T-cell (primary cell): Measurements from ENCODE around the gene ABCF3. TPM values are rescaled to one million over a fixed set of nuclear protein-coding genes. Genes with fewer than 3 reads are reported as not detected.

Experiments
- ATAC-seq, 4 experiments: fragments of 200-7000 bp in 3 of 4; fragments of 150-1000 bp in 1 of 4; cut with Tn5 transposase; replicated peaks in 1 of 4; 1 replicate in 3 of 4; 2 replicates in 1 of 4; pipeline ENCODE4 v1.10.0; 2021; ENCODE audit warnings: moderate library complexity in 3 of 4, mild to moderate bottlenecking in 2 of 4, moderate number of reproducible peaks in 1 of 4
- CTCF ChIA-PET, 2 donors: fragments of 300-600 bp; sonication (Branson Sonifier 250); formaldehyde crosslinking; loops; one replicate each; lab custom pipeline; 2022; ENCODE audit warnings: antibody characterized with exemption in 2 of 2; lab: Charles Lee
- POLR2A ChIA-PET, 2 donors: fragments of 300-600 bp; sonication (Branson Sonifier 250); formaldehyde crosslinking; loops; one replicate each; lab custom pipeline; 2022; ENCODE audit warnings: antibody characterized with exemption in 2 of 2; lab: Charles Lee
- DNase-seq, 35 experiments: peaks; one replicate each; pipeline versions ENCODE4 v3.0.0 to v3.0.0-alpha.2; 2013 to 2023
- H3K27ac ChIP-seq: one replicate; pipeline ENCODE4 v1.5.1; 2013; ENCODE audit warnings: low read length
- H3K27me3 ChIP-seq, 2 experiments: replicated peaks in 1 of 2; 1 replicate in 1 of 2; 2 replicates in 1 of 2; pipeline versions ENCODE4 v1.6.1 to v1.7.0; 2013; ENCODE audit warnings: low read length in 1 of 2, mixed read lengths in 1 of 2; ENCODE audit not compliant: control insufficient read depth in 2 of 2, insufficient read depth in 2 of 2; ENCODE audit errors: extremely low read depth in 1 of 2
- H3K36me3 ChIP-seq, 2 donors: 1 replicate in 1 of 2; 2 replicates in 1 of 2; pipeline versions ENCODE4 v1.6.1 to v1.7.0; 2013; ENCODE audit warnings: low read length in 1 of 2; ENCODE audit not compliant: control insufficient read depth in 2 of 2, insufficient read depth in 1 of 2; ENCODE audit errors: extremely low read depth in 1 of 2
- H3K4me1 ChIP-seq, 2 experiments: 1 replicate in 1 of 2; 2 replicates in 1 of 2; pipeline versions ENCODE4 v1.6.1 to v1.7.0; 2013; ENCODE audit warnings: low read length in 2 of 2, mixed read lengths in 1 of 2; ENCODE audit not compliant: insufficient read depth in 2 of 2, control insufficient read depth in 1 of 2; ENCODE audit errors: extremely low read depth in 1 of 2
- H3K4me3 ChIP-seq, 2 donors: 1 replicate in 1 of 2; 2 replicates in 1 of 2; pipeline versions ENCODE4 v1.5.1 to v1.7.0; 2013; ENCODE audit warnings: mild to moderate bottlenecking in 2 of 2, low read length in 1 of 2, moderate library complexity in 1 of 2; ENCODE audit not compliant: control insufficient read depth in 1 of 2; ENCODE audit errors: extremely low read depth in 1 of 2
- H3K9me3 ChIP-seq: 2 replicates; pipeline ENCODE4 v1.7.0; 2013
- H3K27ac Mint-ChIP-seq, 2 donors: one replicate each; pipeline ENCODE4 v1.8.0; 2020 to 2021; ENCODE audit warnings: mild to moderate bottlenecking in 2 of 2, mixed read lengths in 2 of 2
- H3K27me3 Mint-ChIP-seq, 2 donors: one replicate each; pipeline ENCODE4 v1.8.0; 2021 to 2022; ENCODE audit warnings: mixed read lengths in 2 of 2
- H3K36me3 Mint-ChIP-seq: one replicate; pipeline ENCODE4 v1.8.0; 2021; ENCODE audit warnings: mixed read lengths
- H3K4me1 Mint-ChIP-seq, 3 donors: one replicate each; pipeline ENCODE4 v1.8.0; 2020 to 2022; ENCODE audit warnings: mixed read lengths in 3 of 3, mild to moderate bottlenecking in 1 of 3
- H3K4me3 Mint-ChIP-seq, 3 donors: one replicate each; pipeline ENCODE4 v1.8.0; 2020 to 2022; ENCODE audit warnings: mild to moderate bottlenecking in 3 of 3, mixed read lengths in 3 of 3, moderate library complexity in 3 of 3
- H3K9me3 Mint-ChIP-seq, 3 donors: one replicate each; pipeline ENCODE4 v1.8.0; 2020 to 2022; ENCODE audit warnings: mixed read lengths in 3 of 3
- WGBS: methylation state at CpG from one replicate; pipeline ENCODE4 v1.1.5; 2013; ENCODE audit warnings: missing lambda C conversion rate; ENCODE audit not compliant: insufficient coverage; 5-methylcytosine and 5-hydroxymethylcytosine counted together
- total RNA-seq, 35 experiments: library from RNA in 6 of 35; stranded (reverse) in 6 of 35; fragments of 120-200 nt in 1 of 35; gene quantifications; one replicate each; pipeline versions ENCODE4 v1.2.1 to v1.2.4 and lab custom pipeline; 2013 to 2026

The ABCF3 gene, protein sequence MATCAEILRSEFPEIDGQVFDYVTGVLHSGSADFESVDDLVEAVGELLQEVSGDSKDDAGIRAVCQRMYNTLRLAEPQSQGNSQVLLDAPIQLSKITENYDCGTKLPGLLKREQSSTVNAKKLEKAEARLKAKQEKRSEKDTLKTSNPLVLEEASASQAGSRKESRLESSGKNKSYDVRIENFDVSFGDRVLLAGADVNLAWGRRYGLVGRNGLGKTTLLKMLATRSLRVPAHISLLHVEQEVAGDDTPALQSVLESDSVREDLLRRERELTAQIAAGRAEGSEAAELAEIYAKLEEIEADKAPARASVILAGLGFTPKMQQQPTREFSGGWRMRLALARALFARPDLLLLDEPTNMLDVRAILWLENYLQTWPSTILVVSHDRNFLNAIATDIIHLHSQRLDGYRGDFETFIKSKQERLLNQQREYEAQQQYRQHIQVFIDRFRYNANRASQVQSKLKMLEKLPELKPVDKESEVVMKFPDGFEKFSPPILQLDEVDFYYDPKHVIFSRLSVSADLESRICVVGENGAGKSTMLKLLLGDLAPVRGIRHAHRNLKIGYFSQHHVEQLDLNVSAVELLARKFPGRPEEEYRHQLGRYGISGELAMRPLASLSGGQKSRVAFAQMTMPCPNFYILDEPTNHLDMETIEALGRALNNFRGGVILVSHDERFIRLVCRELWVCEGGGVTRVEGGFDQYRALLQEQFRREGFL
- total RNA-seq (100 to 1,000 TPM; 112 to 145 (median 125) TPM), total RNA-seq (lab: John Stamatoyannopoulos, UW) (58.4 to 106 (median 77.7) reads per million in 29 experiments)
- 48.5 TPM for total RNA-seq (2013)

DNA sequence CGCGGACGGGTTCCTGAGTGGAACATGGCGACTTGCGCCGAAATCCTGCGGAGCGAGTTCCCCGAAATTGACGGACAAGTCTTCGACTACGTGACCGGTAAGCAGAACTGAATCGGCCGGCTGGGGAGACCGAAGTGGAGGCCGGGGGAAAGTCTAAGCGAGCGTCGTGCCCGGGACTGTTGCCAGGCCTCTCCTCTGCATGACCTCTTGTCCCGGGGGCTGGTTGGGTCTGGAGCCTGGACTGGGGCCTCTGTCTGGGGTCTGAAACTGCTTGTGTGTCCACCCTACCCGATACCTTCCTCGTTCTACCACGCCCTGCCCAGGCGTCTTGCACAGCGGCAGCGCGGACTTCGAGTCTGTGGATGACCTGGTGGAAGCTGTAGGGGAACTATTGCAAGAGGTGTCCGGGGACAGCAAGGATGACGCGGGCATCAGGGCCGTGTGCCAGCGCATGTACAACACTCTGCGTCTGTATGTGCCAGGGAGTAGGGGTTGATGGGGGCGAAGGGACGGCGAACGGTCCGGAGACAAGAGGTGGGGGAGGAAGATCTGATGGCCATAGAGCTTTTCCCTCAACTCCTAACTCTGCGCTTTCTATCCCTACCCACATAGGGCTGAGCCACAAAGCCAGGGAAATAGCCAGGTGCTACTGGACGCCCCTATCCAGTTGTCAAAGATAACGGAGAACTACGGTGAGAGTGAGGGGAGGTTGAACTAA lies at the start of gene ABCF3:
TSS of gene ABCF3 (plus strand) at position 16 of the 718 bp plus-strand sequence. CDS start at position 25, 9 bp downstream.
- Histone ChIP-seq H3K4me3 (peak within 1 kb of the TSS; percentile 81 to 96), H3K9me3 (no peaks in the 10 kb centered on the region), H3K27ac (peak within 1 kb of the TSS; percentile 56), H3K4me1 (peaks cover 9 to 30% of the 10 kb centered on the region in 2 experiments), H3K27me3 (no peaks in the 10 kb centered on the region), H3K36me3 (peaks cover 22 to 67% of the 10 kb centered on the region in 2 donors)
- peak in 2 of 35 experiments; percentile 6 to 7 for DNase-seq
- Mint-ChIP-seq H3K9me3 (no peaks in the 10 kb centered on the region), H3K27me3 (no peaks in the 10 kb centered on the region), H3K27ac (peak within 1 kb of the TSS; percentile 94 to 97), H3K36me3 (peaks cover 49% of the 10 kb centered on the region), H3K4me3 (peak within 1 kb of the TSS; percentile 97 to 99 (median 97)), H3K4me1 (peaks cover 46% of the 10 kb centered on the region in 3 donors)
- 0% methylated on average over 33 of the region's 45 CpGs for WGBS
- ChIA-PET POLR2A (no interaction called here), CTCF (interaction anchor here (0.7 to 1.2 kb wide), 6 partner anchors 12 to 184 kb away, joined by 3 to 8 read pairs (median 4); partner anchors contain the start of genes AP2M1 (in 1 of the 2), EEF1AKMT4 (in 1 of the 2) and EIF2B5 (in 1 of the 2))
- ATAC-seq, result peak; percentile 11 to 26 (median 22)

DNA sequence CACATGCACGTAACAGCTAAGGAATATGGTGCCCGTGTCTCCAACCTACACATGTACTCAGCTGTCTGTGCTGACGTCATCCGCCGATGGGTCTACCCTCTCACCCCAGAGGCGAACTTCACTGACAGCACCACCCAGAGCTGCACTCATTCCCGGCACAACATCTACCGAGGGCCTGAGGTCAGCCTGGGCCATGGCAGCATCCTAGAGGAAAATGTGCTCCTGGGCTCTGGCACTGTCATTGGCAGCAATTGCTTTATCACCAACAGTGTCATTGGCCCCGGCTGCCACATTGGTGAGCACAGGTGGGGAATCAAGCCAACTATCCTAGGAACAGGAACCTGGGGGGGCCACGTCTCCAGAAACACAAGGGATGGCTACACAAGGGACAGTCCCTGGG lies 45.6 kb upstream of the ABCF3 start:
- Mint-ChIP-seq H3K9me3 (no peaks in the 10 kb centered on the region), H3K36me3 (peaks cover 26% of the 10 kb centered on the region), H3K27me3 (no peaks in the 10 kb centered on the region), H3K4me1 (peaks cover 23 to 27% (median 24%) of the 10 kb centered on the region in 3 donors), H3K27ac (no peak overlapping the region), H3K4me3 (no peak overlapping the region)
- Histone ChIP-seq H3K27me3 (no peaks in the 10 kb centered on the region), H3K9me3 (no peaks in the 10 kb centered on the region), H3K4me3 (no peak overlapping the region), H3K27ac (no peak overlapping the region), H3K4me1 (peaks cover 10% of the 10 kb centered on the region in 2 experiments), H3K36me3 (peaks cover 20 to 60% of the 10 kb centered on the region in 2 donors)
- ChIA-PET POLR2A (interaction anchor here in 1 of 2 donors (0.5 kb wide), 1 partner anchor 18 kb away, joined by 3 read pairs; no protein-coding TSS in a partner anchor), CTCF (no interaction called here)
- WGBS, result 97% methylated on average over 10 of the region's 10 CpGs
- ATAC-seq (no peak), DNase-seq (no peak)

DNA sequence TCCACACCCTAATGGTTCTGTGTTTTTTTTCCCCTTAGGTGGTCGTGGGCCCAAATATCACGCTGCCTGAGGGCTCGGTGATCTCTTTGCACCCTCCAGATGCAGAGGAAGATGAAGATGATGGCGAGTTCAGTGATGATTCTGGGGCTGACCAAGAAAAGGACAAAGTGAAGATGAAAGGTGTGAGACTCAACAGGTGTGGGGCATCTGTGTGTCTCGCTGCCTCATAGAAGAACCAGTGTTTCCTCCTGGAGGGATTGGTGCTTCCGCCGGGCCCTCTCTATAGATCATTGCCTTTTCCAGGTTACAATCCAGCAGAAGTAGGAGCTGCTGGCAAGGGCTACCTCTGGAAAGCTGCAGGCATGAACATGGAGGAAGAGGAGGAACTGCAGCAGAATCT lies 43.8 kb upstream of the ABCF3 start:
- no peak overlapping the region for H3K4me3 Mint-ChIP-seq
- H3K27ac ChIP-seq, result no peak overlapping the region
- no peaks in the 10 kb centered on the region for H3K9me3 Mint-ChIP-seq
- CTCF ChIA-PET, result no interaction called here
- no peaks in the 10 kb centered on the region for H3K9me3 ChIP-seq
- no peaks in the 10 kb centered on the region for H3K4me1 ChIP-seq
- H3K36me3 ChIP-seq, result peaks cover 24 to 65% of the 10 kb centered on the region in 2 donors
- no peak for DNase-seq
- H3K36me3 Mint-ChIP-seq, result peaks cover 29% of the 10 kb centered on the region
- H3K4me1 Mint-ChIP-seq, result peaks cover 7 to 9% (median 8%) of the 10 kb centered on the region in 3 donors
- no peak overlapping the region for H3K4me3 ChIP-seq
- H3K27me3 ChIP-seq, result no peaks in the 10 kb centered on the region
- POLR2A ChIA-PET, result no interaction called here
- ATAC-seq, result no peak
- no peaks in the 10 kb centered on the region for H3K27me3 Mint-ChIP-seq
- whole genome bisulfite sequencing, result 100% methylated on average over 1 of the region's 7 CpGs
- H3K27ac Mint-ChIP-seq, result no peak overlapping the region

DNA sequence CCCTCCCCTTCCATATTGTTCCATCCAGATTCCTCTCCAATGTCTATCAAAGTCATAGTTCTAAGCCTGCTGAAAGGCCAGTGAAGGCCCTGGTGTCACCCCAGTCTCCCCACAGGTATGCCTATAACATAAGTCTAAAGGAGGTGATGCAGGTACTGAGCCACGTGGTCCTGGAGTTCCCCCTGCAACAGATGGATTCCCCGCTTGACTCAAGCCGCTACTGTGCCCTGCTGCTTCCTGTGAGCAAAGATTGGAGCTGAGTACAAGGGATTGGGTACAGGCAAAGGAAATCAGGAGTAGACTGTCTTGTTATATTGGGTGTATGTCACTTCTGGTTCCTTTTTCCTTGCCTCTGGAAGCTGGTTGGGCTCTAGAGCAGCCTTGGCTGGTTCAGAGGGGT lies 42.7 kb upstream of the ABCF3 start:
- H3K27ac Mint-ChIP-seq, result no peak overlapping the region
- no peaks in the 10 kb centered on the region for H3K27me3 Mint-ChIP-seq
- H3K4me3 ChIP-seq, result no peak overlapping the region
- peaks cover 29% of the 10 kb centered on the region for H3K36me3 Mint-ChIP-seq
- H3K4me1 ChIP-seq, result no peaks in the 10 kb centered on the region
- 71% methylated on average over 3 of the region's 3 CpGs for WGBS
- H3K4me1 Mint-ChIP-seq, result no peaks in the 10 kb centered on the region
- H3K9me3 Mint-ChIP-seq, result no peaks in the 10 kb centered on the region
- ChIA-PET POLR2A (no interaction called here), CTCF (interaction anchor here (0.6 to 2.6 kb wide), 2 partner anchors 8 to 13 kb away, joined by 4 to 8 read pairs; partner anchors contain the start of gene EIF2B5 (in 1 of the 2))
- H3K27ac ChIP-seq, result no peak overlapping the region
- peaks cover 20 to 61% of the 10 kb centered on the region in 2 donors for H3K36me3 ChIP-seq
- ATAC-seq, result no peak
- no peaks in the 10 kb centered on the region for H3K9me3 ChIP-seq
- no peak for DNase-seq
- H3K4me3 Mint-ChIP-seq, result no peak overlapping the region
- no peaks in the 10 kb centered on the region for H3K27me3 ChIP-seq

DNA sequence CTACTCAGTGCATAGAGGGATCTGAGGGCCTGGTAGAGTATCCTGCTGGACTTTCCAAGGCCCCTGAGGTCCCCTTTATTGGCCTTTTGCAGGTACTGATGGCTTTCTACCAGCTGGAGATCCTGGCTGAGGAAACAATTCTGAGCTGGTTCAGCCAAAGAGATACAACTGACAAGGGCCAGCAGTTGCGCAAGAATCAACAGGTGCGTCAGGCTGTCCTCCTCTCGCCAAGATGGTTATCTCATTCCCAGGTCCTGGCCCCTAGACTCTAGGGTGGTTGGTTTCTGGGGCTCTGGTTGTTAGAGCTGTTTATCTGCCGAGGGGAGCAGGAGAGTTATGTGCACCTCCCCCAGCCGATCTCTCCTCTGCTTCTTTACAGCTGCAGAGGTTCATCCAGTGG lies 41.5 kb upstream of the ABCF3 start:
- no peak overlapping the region for H3K4me3 Mint-ChIP-seq
- 100% methylated on average over 1 of the region's 5 CpGs for WGBS
- H3K9me3 Mint-ChIP-seq, result no peaks in the 10 kb centered on the region
- no peak overlapping the region for H3K27ac ChIP-seq
- ChIA-PET CTCF (interaction anchor here in 1 of 2 donors (0.9 to 2.6 kb wide), 2 partner anchors 10 to 105 kb away, joined by 3 to 8 read pairs; partner anchors contain the start of genes EEF1AKMT4 and EIF2B5), POLR2A (no interaction called here)
- H3K27me3 ChIP-seq, result no peaks in the 10 kb centered on the region
- DNase-seq (no peak), ATAC-seq (no peak)
- H3K27me3 Mint-ChIP-seq, result no peaks in the 10 kb centered on the region
- peaks cover 20 to 61% of the 10 kb centered on the region in 2 donors for H3K36me3 ChIP-seq
- H3K27ac Mint-ChIP-seq, result no peak overlapping the region
- peaks cover 29% of the 10 kb centered on the region for H3K36me3 Mint-ChIP-seq
- no peaks in the 10 kb centered on the region for H3K4me1 ChIP-seq
- no peaks in the 10 kb centered on the region for H3K4me1 Mint-ChIP-seq
- H3K9me3 ChIP-seq, result no peaks in the 10 kb centered on the region
- no peak overlapping the region for H3K4me3 ChIP-seq
